Activated CD4-positive, alpha-beta T cell treated with anti-CD3 and anti-CD28 coated beads for 4 hours (primary cell): Measurements from ENCODE around the gene PSMA3.
"Not testable (repeated sequence)": the region's sequence is repeated elsewhere in the genome, so short reads cannot be mapped to it uniquely, and the experiment has no call there.

Experiments
- DNase-seq, 2 donors: peaks; one replicate each; pipeline ENCODE4 v3.0.0-alpha.2; 2020

PSMA3 gene

GRCh38 chr14:58244556-58245387 is at the start of gene PSMA3:
Gene PSMA3, plus strand, starts transcription at chr14:58244843. Its CDS starts 78 bp downstream, at chr14:58244921.
- peak; percentile 97 for DNase-seq

- no peak for DNase-seq
Observed at GRCh38 chr14:58196198-58196597, 48.4 kb upstream of the PSMA3 start.

- no peak for DNase-seq
Observed at GRCh38 chr14:58198086-58198485, 46.6 kb upstream of the PSMA3 start.

- DNase-seq = peak; percentile 85
Observed at GRCh38 chr14:58199726-58200479, 44.7 kb upstream of the PSMA3 start, which contains the start of gene ACTR10. Gene ACTR10, plus strand, starts transcription at chr14:58200149. Its CDS starts 69 bp downstream, at chr14:58200218.

GRCh38 chr14:58200480-58200841 is 44.2 kb upstream of the PSMA3 start:
- DNase-seq = no peak

- DNase-seq = no peak
Observed at GRCh38 chr14:58200846-58201245, 43.8 kb upstream of the PSMA3 start.

GRCh38 chr14:58213176-58213575 is 31.5 kb upstream of the PSMA3 start:
- DNase-seq = no peak

GRCh38 chr14:58215191-58215914 is 29.3 kb upstream of the PSMA3 start:
- no peak for DNase-seq

GRCh38 chr14:58216544-58216943 is 28.1 kb upstream of the PSMA3 start:
- DNase-seq = no peak

GRCh38 chr14:58227096-58227819 is 17.4 kb upstream of the PSMA3 start:
- no peak for DNase-seq

GRCh38 chr14:58238252-58239243 is 6.1 kb upstream of the PSMA3 start:
- DNase-seq = no peak

- peak; percentile 78 to 89 for DNase-seq
Observed at GRCh38 chr14:58239244-58240195, 5.1 kb upstream of the PSMA3 start.

- no peak for DNase-seq
Observed at GRCh38 chr14:58243790-58244555, 670 bp upstream of the PSMA3 start.

GRCh38 chr14:58245562-58245961 is 919 bp downstream of the PSMA3 start:
- DNase-seq = no peak

GRCh38 chr14:58249611-58250010 is 5.0 kb downstream of the PSMA3 start:
- no peak for DNase-seq

- DNase-seq = no peak
Observed at GRCh38 chr14:58258156-58258555, 13.5 kb downstream of the PSMA3 start.

GRCh38 chr14:58262005-58262404 is 17.4 kb downstream of the PSMA3 start:
- not testable (repeated sequence) for DNase-seq

GRCh38 chr14:58265401-58265800 is 20.8 kb downstream of the PSMA3 start:
- no peak for DNase-seq

- no peak for DNase-seq
Observed at GRCh38 chr14:58270628-58271027, 26.0 kb downstream of the PSMA3 start.
